Tongue (tissue), 2 donors: ENCODE results near the gene CAPZB. TPM values are rescaled to one million over a fixed set of nuclear protein-coding genes. Genes with fewer than 3 reads are reported as not detected.

Experiments used
- DNase-seq: peaks from one replicate; pipeline ENCODE4 v3.0.0-alpha.2; 2015
- total RNA-seq: library from RNA; depleted of rRNA; stranded (reverse); fragments of >200 nt; gene quantifications from one replicate; pipeline ENCODE4 v1.2.3, GENCODE V29; 2014

The CAPZB gene
- total RNA-seq, 1 donor from 2014 or later: 140 TPM

DNA sequence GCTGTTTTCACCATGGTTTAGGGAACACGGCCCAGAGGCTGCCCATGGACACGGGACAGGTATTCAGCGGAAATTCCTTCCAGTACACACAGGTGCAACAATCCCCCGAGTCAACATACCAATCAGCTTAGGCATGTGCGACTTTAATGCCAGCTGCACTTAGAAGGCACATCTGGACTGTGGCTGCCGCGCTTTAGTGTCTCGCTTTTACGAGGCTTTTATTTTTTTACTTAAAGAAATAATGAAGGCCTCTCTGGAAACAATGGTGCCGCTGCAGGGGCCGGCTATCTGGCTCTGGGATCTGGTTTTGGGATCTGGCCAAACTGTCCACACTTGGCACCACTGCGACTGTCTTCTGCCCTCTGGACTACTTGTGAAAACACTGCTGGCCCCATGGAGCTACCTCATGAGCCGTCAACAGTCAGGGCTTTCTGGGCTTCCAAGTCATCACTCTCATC, 117.7 kb downstream of the CAPZB start:
- DNase-seq: peak; percentile 40

GRCh38 chr1:19366599-19367536, 118.5 kb downstream of the CAPZB start:
- no peak for DNase-seq

DNA sequence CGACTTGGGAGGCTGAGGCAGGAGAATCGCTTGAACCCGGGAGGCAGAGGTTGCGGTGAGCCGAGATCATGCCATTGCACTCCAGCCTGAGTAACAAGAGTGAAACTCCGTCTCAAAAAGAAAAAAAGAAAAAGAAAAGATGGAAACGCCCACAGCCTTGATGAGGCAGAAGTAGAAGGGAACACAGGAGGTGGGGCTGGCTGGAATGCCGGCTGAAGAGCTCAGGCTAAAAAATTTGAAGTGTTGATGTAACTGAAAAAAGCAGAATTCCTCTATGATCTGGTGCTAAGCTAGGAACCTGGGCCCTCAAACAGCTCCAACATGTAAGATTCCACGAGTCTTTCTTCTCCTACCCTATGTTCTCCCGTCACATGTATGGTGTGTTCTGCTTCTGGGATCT, 119.6 kb downstream of the CAPZB start:
- no peak for DNase-seq

GRCh38 chr1:19363536-19364152, 121.7 kb downstream of the CAPZB start:
- DNase-seq: no peak

DNA sequence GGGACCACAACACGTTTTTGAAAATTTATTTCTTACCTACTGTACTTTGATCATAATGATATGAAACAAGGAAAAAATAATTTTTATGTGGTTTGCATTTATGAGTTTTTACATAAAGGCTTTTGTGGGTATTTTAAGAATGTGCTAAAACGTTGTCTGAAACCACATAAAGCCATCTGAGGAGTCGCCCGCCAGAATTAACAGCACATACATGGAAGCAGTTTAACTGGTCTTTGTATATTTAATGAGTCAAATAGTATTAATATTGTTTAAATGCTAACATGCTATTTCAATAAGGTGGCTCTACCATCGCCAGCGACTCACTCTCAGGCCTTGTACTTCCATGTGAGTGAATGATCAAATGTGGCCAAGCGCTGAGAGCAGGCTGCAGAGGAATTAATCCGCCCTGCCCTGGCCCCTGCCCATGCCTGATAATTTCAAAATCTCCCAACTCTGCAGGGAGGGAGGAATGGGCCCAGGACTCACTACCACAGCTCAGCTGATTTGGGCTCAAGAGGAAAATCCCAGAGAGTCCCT, 123.7 kb downstream of the CAPZB start:
- DNase-seq: no peak

DNA sequence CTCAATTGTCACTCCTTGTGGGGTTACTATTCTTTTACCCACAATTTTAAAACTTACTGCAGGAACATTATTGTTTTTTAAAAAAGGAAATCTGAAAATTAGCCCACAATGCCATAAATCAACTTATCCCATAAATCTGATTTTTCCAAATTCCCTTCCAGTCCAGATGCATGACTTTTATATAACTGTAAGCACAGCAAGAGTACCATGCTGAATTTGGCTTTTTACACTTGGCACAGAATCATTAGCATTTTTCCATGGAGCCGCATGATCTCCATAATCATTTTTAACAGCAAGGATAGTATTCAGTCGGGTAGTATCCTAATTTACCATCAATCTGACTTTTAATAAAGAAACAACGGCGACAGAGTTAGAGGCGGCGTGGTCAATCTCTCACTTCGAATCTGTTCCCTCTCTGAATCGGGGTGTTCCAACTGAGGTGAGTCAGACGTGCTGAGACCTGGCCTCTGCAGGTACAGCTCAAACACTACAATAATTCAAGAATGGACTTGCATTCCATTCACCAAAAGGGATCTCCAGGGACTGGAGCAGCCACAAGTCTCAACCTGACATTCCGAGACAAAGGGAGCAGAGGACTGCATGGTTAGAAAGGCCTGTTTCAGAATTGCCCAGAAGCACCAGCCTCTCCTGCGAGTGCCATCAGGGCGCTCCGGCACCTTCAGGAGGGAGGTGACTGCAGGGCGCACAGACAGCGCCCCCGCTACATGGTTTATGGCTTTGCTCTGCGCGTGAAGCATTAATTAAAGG, 124.3 kb downstream of the CAPZB start:
- peak; percentile 53 for DNase-seq

DNA sequence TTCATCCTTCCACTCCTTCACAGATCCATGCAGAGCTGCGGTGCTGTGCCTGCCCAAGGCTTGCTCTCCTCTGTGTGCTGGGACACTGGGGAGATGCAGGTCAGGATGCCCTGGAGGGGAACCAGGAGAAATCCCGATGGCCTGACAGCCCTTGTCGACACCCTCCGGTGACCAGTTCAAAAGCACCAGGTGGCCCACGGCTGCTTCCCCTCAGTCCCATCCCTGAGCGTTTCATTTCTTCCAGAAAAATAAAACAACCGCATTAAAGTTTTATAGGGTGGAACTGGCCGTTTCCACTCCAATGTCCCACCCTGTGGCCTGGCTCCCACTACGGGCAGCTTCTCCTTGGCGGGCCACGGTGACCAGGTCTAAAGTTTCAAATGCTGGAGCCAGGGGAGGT, 124.9 kb downstream of the CAPZB start:
- DNase-seq: no peak

GRCh38 chr1:19360016-19360415, 125.3 kb downstream of the CAPZB start:
- no peak for DNase-seq

GRCh38 chr1:19359357-19359756, 126.0 kb downstream of the CAPZB start:
- no peak for DNase-seq

DNA sequence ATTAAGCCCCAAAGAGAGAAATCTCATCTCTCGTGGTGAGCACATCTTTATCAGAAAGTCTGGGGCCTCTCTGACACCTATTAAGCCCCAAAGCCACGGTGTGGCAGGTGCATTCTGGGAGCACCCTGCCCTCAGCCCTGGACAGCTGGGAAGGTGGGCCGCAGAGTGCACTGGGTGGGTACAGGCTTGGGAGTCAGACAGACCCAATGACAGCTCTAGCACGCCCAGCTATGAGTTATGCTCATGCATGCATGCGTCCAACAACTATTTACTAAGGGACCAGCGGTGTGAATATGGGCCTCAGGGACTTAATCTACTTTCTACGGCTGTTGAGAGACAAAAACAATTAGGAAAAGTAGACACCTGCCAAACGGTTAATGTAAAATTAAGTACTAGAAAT, 126.6 kb downstream of the CAPZB start:
- no peak for DNase-seq

DNA sequence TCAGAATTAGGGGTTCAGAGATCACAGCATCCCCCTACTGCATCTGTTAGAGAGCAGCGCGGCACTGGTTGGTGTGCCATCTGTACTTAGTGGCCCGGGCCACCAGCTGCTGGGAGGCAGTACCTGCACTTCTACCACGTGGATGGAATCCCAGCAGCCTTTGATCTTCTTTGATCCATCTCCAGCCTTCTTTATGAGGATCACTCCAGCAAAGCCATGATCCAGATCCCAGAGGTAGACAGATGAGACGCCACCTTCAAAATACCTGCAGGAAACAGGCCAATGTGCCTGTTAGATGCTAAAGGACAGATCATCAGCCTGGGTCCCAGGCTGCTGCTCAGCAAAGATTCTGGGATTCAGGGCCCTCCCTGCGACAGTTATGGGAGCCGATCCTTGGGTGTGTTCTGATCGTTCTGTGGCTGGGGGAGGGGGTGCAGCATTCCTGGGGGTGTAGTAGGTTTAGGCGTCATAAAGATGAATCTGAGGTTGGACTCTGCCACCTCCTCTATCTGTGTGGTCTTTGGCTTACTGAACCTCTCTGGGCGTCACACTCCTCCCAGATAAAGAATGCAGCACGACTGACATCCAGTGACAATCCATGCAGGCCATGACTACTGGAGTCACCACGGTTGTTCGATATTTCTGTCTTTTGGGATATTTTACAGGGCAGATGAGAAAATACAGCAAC, 127.9 kb downstream of the CAPZB start:
- DNase-seq: no peak

- no peak for DNase-seq
Observed at GRCh38 chr1:19356266-19356665, 129.1 kb downstream of the CAPZB start.

GRCh38 chr1:19354531-19354981, 130.8 kb downstream of the CAPZB start:
- DNase-seq: no peak

- DNase-seq: no peak
Observed at GRCh38 chr1:19353596-19353995, 131.7 kb downstream of the CAPZB start.

DNA sequence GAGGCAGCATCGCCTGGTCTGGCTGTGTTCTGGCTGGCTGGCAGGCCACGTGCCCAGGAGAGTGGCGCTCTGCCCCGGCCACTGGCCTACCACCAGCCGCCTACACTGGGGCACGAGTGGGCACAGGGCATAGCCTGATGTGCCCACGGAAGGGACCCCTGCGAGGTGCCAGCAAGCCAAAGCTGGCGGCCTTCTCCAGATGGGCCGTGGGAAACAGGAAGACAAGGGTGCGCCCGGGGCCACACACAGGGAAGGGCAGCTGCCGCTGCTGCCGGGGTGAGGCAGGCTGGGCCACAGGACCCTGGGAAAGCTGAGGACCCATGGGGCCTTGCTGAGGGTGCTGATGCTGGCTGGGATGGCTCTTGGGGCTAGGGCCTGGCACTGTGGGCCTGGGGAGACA, 132.5 kb downstream of the CAPZB start:
- DNase-seq: no peak

- no peak for DNase-seq
Observed at GRCh38 chr1:19351873-19352272, 133.5 kb downstream of the CAPZB start.

DNA sequence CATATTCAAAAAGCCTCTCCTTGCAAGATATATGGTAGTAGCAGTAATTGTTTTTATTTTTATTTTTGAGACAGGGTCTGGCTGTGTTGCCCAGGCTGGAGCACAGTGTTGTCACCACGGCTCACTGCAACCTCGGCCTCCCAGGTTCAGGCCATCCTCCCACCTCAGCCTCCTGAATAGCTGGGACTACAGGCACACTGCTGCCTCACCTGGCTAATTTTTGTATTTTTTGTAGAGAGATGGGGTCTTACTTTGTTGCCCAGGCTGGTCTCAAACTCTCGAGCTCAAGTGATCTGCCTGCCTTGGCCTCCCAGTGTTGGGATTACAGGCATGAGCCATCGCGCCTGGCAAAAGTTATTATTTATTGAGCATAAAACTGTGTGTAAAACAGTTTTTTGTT, 134.8 kb downstream of the CAPZB start:
- DNase-seq: no peak

GRCh38 chr1:19349999-19350398, 135.3 kb downstream of the CAPZB start:
- no peak for DNase-seq

DNA sequence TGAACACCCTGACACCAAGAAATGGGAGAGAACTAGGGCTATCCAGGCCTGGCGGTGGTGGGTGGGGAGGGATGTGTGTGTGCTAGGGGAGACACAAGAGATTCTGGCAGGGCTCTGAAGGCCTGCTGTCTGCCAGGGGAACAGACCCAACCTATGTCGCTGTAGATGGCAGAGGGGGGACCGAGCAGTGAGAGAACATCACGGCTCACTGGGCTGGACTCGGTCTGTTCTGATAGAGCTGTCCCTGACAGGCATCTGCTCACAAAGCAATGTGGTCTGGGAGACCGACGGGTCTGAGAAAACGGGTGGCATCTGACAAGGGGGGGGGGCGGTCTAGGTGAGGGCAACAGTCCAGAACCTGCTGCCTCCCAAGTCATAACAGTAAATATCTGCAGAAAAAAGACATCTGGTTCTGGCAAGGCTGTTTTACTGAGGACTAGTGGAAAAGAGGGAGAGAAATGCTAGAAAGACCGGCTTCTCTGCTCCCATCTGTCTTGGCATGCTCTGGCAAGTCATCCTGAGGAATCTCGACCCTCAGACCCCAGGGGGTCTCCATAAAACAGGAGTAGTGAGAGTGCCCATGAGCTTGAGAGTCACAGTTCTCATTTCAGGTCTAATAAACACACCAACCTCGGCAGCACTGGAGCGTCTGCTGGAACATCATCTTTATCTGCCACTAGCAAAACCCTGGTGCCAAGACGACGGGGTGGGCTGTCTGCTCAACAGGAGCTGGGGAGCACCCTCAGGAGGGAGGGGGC, 136.7 kb downstream of the CAPZB start:
- no peak for DNase-seq

DNA sequence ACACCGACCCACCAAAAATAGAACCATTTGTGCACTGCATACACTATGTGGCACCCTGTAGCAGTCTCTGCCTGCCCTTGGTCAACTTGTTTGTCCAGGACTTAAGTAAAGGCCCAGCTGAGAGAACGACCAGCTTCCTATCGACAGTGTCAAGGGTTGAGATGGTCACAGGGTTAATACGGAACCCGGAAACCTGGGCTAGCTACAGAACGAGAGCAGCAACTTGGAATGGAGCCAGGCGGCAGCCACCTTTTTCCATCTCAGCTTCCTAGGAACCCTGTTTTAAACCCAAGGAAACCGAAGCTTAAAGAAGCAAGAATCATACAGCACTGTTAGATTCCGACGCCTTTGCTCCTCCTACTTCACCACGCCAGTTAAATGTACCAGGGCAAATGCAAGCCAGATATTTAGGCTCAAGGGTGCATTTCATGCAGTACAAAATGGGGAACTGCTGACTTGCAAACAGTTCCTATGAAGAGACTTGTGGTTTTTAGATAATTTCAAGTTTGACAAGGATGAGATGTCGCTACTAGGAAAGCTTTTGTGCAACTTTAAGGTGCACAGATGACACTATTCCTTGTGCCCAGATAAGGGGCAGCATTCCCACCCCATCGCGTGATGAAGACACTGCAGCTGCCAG, 137.7 kb downstream of the CAPZB start:
- DNase-seq: no peak

GRCh38 chr1:19346026-19346425, 139.3 kb downstream of the CAPZB start:
- DNase-seq: no peak
